SK-N-SH treated with all-trans-retinoic acid at 6 μM for 48 hours (cell line): ENCODE measurements around the gene VIT.

Source experiments
- ATAC-seq: fragments of 200-7000 bp; cut with Tn5 transposase; 3 replicates; pipeline ENCODE4 v1.9.1; 2020; ENCODE audit warnings: mild to moderate bottlenecking, moderate library complexity
- ARNTL ChIP-seq: fragments of 450-650 bp; formaldehyde crosslinking; IDR thresholded peaks from 2 replicates; pipeline ENCODE4 v1.5.0; 2020; ENCODE audit warnings: low read depth, mild to moderate bottlenecking, moderate library complexity, borderline replicate concordance
- BACH2 ChIP-seq: fragments of 250-450 bp; sonication (Bioruptor Pico); IDR thresholded peaks from 2 replicates; pipeline ENCODE4 v1.9.0; 2021; ENCODE audit warnings: mild to moderate bottlenecking, borderline replicate concordance
- CSDC2 ChIP-seq: fragments of 250-450 bp; sonication (Bioruptor Pico); IDR thresholded peaks from 2 replicates; pipeline ENCODE4 v1.5.0; 2020; ENCODE audit warnings: mild to moderate bottlenecking, moderate library complexity
- ESRRG ChIP-seq: fragments of 250-450 bp; sonication (Bioruptor Pico); IDR thresholded peaks from 2 replicates; pipeline ENCODE4 v1.6.1; 2021; ENCODE audit warnings: mild to moderate bottlenecking
- GLIS3 ChIP-seq: fragments of 250-450 bp; sonication (Bioruptor Pico); IDR thresholded peaks from 2 replicates; pipeline ENCODE4 v1.5.0; 2020; ENCODE audit warnings: mild to moderate bottlenecking, moderate library complexity
- ISL1 ChIP-seq: fragments of 250-450 bp; sonication (Bioruptor Pico); IDR thresholded peaks from 2 replicates; pipeline ENCODE4 v2.1.2; 2022; ENCODE audit warnings: mild to moderate bottlenecking, moderate library complexity
- OSR1 ChIP-seq: fragments of 250-450 bp; sonication (Bioruptor Pico); IDR thresholded peaks from 2 replicates; pipeline ENCODE4 v1.8.0; 2022; ENCODE audit warnings: moderate library complexity, mild to moderate bottlenecking, inconsistent platforms
- PPARA ChIP-seq: fragments of 250-450 bp; sonication (Bioruptor Pico); IDR thresholded peaks from 2 replicates; pipeline ENCODE4 v1.5.0; 2020; ENCODE audit warnings: mild to moderate bottlenecking, borderline replicate concordance
- RARB ChIP-seq: fragments of 250-450 bp; sonication (Bioruptor Pico); IDR thresholded peaks from 2 replicates; pipeline ENCODE4 v1.8.0; 2021; ENCODE audit warnings: mild to moderate bottlenecking, moderate library complexity
- SNAI2 ChIP-seq: fragments of 250-450 bp; sonication (Bioruptor Pico); IDR thresholded peaks from 2 replicates; pipeline ENCODE4 v1.5.0; 2020; ENCODE audit warnings: mild to moderate bottlenecking, moderate library complexity
- TCF4 ChIP-seq: fragments of 250-450 bp; sonication (Bioruptor Pico); IDR thresholded peaks from 2 replicates; pipeline ENCODE4 v1.8.0; 2021; ENCODE audit warnings: mild to moderate bottlenecking, moderate library complexity, borderline replicate concordance
- TOX ChIP-seq: fragments of 250-450 bp; sonication (Bioruptor Pico); IDR thresholded peaks from 2 replicates; pipeline ENCODE4 v1.8.0; 2021; ENCODE audit warnings: mild to moderate bottlenecking, moderate library complexity, borderline replicate concordance
- TSHZ2 ChIP-seq: fragments of 250-450 bp; sonication (Bioruptor Pico); IDR thresholded peaks from 2 replicates; pipeline ENCODE4 v1.5.0; 2020; ENCODE audit warnings: mild to moderate bottlenecking, moderate library complexity
- ZC3H10 ChIP-seq: fragments of 250-450 bp; sonication (Bioruptor Pico); IDR thresholded peaks from 2 replicates; pipeline ENCODE4 v1.5.1; 2021; ENCODE audit warnings: mild to moderate bottlenecking, moderate library complexity
- ZFP3 ChIP-seq: fragments of 250-450 bp; sonication (Bioruptor Pico); IDR thresholded peaks from 2 replicates; pipeline ENCODE4 v1.5.0; 2020; ENCODE audit warnings: mild to moderate bottlenecking, moderate library complexity
- ZFP30 ChIP-seq: fragments of 450-650 bp; formaldehyde crosslinking; IDR thresholded peaks from 2 replicates; pipeline ENCODE4 v1.5.0; 2022; ENCODE audit warnings: mild to moderate bottlenecking, moderate library complexity
- ZNF565 ChIP-seq: fragments of 450-650 bp; formaldehyde crosslinking; conservative IDR thresholded peaks from 2 replicates; pipeline ENCODE4 v1.5.0; 2020; ENCODE audit warnings: low read depth, mild to moderate bottlenecking, moderate library complexity
- ZNF70 ChIP-seq: fragments of 450-650 bp; formaldehyde crosslinking; IDR thresholded peaks from 2 replicates; pipeline ENCODE4 v1.5.0; 2020; ENCODE audit warnings: mild to moderate bottlenecking, moderate library complexity
- ZNF8 ChIP-seq: fragments of 450-650 bp; formaldehyde crosslinking; IDR thresholded peaks from 2 replicates; pipeline ENCODE4 v1.5.0; 2020; ENCODE audit warnings: mild to moderate bottlenecking, moderate library complexity
- TF ChIP-seq, protein P1 (sequence below): fragments of 250-450 bp; sonication (Bioruptor Pico); IDR thresholded peaks from 2 replicates; pipeline ENCODE4 v1.8.0; 2021; ENCODE audit warnings: low read depth, mild to moderate bottlenecking, moderate library complexity, borderline replicate concordance
- TF ChIP-seq, protein P2 (sequence below): fragments of 250-450 bp; sonication (Bioruptor Pico); IDR thresholded peaks from 2 replicates; pipeline ENCODE4 v1.5.1; 2021; ENCODE audit warnings: mild to moderate bottlenecking, moderate library complexity

Gene VIT

GRCh38 chr2:36805635-36806224 lies 109.2 kb downstream of the VIT start:
- TF ChIP-seq OSR1 (no peak), TCF4 (CRISPR knock-in tag) (no peak), TOX (no peak), CSDC2 (CRISPR knock-in tag) (no peak), SNAI2 (CRISPR knock-in tag) (no peak), ZNF70 (CRISPR knock-in tag) (no peak), ZFP3 (CRISPR knock-in tag) (no peak), ZNF565 (CRISPR knock-in tag) (no peak), ZC3H10 (CRISPR knock-in tag) (no peak), GLIS3 (CRISPR knock-in tag) (no peak)
- TF ChIP-seq, protein P1, sequence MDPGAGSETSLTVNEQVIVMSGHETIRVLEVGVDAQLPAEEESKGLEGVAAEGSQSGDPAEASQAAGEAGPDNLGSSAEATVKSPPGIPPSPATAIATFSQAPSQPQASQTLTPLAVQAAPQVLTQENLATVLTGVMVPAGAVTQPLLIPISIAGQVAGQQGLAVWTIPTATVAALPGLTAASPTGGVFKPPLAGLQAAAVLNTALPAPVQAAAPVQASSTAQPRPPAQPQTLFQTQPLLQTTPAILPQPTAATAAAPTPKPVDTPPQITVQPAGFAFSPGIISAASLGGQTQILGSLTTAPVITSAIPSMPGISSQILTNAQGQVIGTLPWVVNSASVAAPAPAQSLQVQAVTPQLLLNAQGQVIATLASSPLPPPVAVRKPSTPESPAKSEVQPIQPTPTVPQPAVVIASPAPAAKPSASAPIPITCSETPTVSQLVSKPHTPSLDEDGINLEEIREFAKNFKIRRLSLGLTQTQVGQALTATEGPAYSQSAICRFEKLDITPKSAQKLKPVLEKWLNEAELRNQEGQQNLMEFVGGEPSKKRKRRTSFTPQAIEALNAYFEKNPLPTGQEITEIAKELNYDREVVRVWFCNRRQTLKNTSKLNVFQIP (CRISPR knock-in tag) = no peak
- TF ChIP-seq, protein P2, sequence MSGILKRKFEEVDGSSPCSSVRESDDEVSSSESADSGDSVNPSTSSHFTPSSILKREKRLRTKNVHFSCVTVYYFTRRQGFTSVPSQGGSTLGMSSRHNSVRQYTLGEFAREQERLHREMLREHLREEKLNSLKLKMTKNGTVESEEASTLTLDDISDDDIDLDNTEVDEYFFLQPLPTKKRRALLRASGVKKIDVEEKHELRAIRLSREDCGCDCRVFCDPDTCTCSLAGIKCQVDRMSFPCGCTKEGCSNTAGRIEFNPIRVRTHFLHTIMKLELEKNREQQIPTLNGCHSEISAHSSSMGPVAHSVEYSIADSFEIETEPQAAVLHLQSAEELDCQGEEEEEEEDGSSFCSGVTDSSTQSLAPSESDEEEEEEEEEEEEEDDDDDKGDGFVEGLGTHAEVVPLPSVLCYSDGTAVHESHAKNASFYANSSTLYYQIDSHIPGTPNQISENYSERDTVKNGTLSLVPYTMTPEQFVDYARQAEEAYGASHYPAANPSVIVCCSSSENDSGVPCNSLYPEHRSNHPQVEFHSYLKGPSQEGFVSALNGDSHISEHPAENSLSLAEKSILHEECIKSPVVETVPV (CRISPR knock-in tag) = no peak
- ATAC-seq = no peak

- TF ChIP-seq, protein P2 (CRISPR knock-in tag) = no peak
- TF ChIP-seq TSHZ2 (CRISPR knock-in tag) = no peak
- no peak for TF ChIP-seq ESRRG (CRISPR knock-in tag)
- no peak for TF ChIP-seq ZNF8 (CRISPR knock-in tag)
- TF ChIP-seq ZC3H10 (CRISPR knock-in tag) = no peak
- no peak for TF ChIP-seq ZFP3 (CRISPR knock-in tag)
- TF ChIP-seq ZNF70 (CRISPR knock-in tag) = no peak
- TF ChIP-seq TCF4 (CRISPR knock-in tag) = no peak
- no peak for ATAC-seq
These were observed 110.8 kb downstream of the VIT start for GRCh38 chr2:36807223-36807886.

DNA sequence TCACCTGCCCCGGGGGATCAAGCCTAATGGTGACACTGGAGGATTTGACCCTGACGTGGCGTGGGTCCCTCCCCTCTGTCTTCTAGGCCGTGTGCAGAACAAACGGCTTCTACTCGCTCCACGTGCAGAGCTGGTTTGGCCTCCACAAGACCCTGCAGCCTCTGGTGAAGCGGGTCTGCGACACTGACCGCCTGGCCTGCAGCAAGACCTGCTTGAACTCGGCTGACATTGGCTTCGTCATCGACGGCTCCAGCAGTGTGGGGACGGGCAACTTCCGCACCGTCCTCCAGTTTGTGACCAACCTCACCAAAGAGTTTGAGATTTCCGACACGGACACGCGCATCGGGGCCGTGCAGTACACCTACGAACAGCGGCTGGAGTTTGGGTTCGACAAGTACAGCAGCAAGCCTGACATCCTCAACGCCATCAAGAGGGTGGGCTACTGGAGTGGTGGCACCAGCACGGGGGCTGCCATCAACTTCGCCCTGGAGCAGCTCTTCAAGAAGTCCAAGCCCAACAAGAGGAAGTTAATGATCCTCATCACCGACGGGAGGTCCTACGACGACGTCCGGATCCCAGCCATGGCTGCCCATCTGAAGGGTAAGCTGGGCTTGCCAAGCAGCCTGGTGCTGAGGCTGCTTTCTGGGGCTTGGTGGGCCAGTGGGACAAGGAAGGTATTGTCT lies 112.0 kb downstream of the VIT start:
- no peak for ATAC-seq
- TF ChIP-seq ZNF565 (CRISPR knock-in tag) (no peak), GLIS3 (CRISPR knock-in tag) (no peak), ZFP30 (no peak), PPARA (CRISPR knock-in tag) (no peak), TSHZ2 (CRISPR knock-in tag) (no peak), ZNF70 (CRISPR knock-in tag) (no peak), ZC3H10 (CRISPR knock-in tag) (no peak), ARNTL (no peak), RARB (CRISPR knock-in tag) (no peak), ISL1 (CRISPR knock-in tag) (no peak), ZNF8 (CRISPR knock-in tag) (no peak), ESRRG (CRISPR knock-in tag) (no peak), BACH2 (CRISPR knock-in tag) (no peak)
- TF ChIP-seq, protein P2 (CRISPR knock-in tag) = no peak
- TF ChIP-seq, protein P1 (CRISPR knock-in tag) = no peak
